HG02870 (cell line): ENCODE measurements around the gene IL22RA2.

ENCODE experiments used
- ATAC-seq: cut with Tn5 transposase; IDR thresholded peaks from one replicate; pipeline ENCODE4 v1.9.1; 2021; ENCODE audit warnings: mild to moderate bottlenecking, moderate library complexity; ENCODE audit not compliant: unreplicated experiment

The IL22RA2 gene

DNA sequence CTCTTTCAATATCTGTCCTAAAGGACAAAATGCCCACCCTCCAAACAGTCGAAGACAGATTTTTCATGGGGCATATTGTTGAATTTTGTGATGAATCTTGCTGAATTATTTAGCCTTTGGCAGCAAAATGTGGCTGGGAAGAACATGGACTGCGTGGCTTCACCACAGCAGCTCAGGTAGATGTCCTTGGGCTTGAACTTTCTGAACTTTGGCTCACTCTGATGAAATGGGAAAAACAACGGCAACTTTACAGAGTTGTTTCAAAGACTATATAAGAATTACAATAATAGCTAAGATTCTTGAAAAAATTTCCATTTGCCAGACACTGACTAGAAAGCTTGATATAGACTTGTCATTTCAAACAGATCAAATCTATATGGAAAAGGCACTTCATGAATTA, 75.9 kb downstream of the IL22RA2 start:
- ATAC-seq, result no peak

DNA sequence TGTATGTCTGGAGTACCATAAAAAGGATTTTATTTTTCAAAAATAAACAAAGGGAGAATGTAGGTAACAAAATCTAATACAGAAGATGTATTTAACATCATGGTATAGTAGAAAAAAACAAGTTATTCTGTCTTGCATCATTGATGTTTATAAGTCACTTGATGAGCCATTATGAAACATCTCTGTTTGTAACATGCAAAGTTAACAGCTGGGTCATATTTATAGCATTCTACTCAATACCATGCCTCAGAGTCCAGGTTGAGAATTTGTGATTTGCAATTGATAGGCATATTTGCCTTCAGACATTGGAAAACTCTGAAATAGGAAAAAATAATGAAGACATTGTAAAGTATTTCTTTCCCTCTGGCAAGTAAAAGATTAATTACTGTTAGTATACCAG, 76.4 kb downstream of the IL22RA2 start:
- ATAC-seq, result no peak

DNA sequence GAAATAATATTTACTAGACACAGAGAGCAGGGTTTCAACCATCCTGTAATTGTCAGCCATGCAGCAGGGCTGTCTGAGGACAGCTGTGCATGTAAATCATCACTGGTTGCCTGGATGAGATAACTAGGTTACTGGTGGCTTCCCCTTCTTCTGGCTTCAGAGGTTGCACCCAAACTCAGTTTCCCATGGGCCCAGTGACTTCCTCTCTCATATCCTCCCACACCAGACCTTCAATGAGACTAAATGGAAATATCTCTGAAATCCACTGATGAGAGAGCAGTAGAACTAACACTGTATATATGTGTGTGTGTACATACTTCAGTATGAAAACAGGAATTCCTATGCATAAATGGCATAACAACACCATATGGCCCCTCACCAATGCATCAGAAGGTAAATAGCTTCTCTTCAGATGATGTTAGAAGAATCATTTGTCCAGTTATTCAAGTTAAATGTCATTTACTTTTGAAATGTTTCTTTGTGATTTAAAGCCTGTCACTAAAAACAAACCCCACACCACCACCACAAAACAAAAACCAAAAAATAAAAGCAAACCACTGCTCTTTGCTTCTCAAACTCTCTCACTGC, 77.7 kb downstream of the IL22RA2 start:
- ATAC-seq, result peak; percentile 67

DNA sequence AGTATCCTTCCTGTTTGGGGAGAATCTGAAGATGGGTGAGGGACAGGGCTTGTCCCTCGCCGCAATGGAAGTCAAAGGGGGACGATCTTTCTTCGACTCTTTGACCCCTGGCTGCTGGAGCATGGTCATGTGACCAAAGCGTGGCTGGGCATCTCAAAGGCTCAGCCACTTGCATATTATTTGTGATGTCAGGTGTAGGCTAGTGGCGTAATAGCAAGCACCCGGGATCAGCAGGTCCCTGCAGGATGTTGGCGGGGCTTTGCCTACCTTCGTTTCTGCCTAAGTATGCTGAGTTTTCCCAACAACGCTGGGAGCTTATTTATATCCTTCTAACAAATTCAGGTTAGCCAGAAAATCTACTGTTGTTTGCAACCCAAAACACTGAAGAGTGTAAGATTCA, 78.4 kb downstream of the IL22RA2 start:
- no peak for ATAC-seq

DNA sequence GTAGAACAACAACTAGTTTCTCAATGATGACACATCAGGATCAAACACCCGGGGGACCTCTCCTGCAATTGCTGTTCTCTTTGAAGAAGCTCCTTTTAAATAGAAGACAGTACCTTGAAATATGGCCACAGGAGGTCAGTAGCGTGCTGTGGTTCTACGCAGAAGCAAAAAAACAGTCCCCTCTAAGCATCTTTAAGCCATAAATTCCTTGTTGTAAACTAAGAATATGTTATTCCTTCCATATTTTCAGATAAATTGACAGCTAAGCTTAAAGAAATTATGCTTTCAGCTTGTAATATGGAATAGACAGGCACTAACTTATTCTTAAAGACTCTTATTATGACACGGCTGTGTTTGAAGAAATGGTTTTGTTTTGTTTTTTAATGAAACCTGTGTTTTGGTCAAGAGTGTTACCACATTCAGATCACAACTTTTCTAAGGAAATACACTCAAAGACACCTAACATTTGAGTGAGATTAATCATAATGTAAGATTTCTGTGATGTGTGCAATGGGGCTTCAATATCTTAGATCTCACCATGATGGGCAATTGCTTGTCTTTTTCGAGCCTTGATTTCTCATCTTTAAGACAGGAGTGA, 78.9 kb downstream of the IL22RA2 start:
- peak; percentile 28 for ATAC-seq
